ENCODE results near the gene LTK.

LTK gene

DNA sequence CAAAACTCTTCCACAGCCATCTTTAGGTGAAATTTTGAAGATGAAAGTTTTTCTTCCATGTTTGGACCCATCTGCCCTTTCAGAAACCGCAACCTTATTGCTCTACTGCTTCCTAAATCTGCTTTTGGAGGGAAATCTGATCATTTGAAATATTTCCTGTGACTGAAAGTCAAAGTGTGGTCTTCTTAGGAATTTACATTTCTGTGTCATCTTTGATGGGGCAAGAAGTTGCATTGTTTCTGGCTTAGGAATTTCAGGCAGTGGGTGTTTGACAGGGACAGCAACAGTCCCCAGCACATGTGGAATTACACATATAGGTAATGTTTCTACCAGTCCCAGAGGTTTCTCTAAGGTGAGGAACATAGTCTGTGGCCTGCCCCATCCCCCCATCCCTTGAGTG, 40.1 kb upstream of the LTK start:
- H3K9me3 ChIP-seq (ENCODE audit: low read length): no peaks in the 10 kb centered on the region
- H3K9ac ChIP-seq (ENCODE audit: low read length): no peak overlapping the region
- H3K36me3 ChIP-seq (ENCODE audit: insufficient read depth, low read length): no peaks in the 10 kb centered on the region
- no peaks in the 10 kb centered on the region for H3K27me3 ChIP-seq (ENCODE audit: insufficient read depth, low read length)
- H2AFZ ChIP-seq (ENCODE audit: low read length): no peak overlapping the region
- TF ChIP-seq, protein P1, sequence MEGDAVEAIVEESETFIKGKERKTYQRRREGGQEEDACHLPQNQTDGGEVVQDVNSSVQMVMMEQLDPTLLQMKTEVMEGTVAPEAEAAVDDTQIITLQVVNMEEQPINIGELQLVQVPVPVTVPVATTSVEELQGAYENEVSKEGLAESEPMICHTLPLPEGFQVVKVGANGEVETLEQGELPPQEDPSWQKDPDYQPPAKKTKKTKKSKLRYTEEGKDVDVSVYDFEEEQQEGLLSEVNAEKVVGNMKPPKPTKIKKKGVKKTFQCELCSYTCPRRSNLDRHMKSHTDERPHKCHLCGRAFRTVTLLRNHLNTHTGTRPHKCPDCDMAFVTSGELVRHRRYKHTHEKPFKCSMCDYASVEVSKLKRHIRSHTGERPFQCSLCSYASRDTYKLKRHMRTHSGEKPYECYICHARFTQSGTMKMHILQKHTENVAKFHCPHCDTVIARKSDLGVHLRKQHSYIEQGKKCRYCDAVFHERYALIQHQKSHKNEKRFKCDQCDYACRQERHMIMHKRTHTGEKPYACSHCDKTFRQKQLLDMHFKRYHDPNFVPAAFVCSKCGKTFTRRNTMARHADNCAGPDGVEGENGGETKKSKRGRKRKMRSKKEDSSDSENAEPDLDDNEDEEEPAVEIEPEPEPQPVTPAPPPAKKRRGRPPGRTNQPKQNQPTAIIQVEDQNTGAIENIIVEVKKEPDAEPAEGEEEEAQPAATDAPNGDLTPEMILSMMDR (IDR thresholded peaks at IDR 0.05; ENCODE audit: low read length): no peak
- TF ChIP-seq EZH2 (IDR thresholded peaks at IDR 0.05; ENCODE audit: borderline replicate concordance, low read length): no peak
- H3K4me2 ChIP-seq (ENCODE audit: low read length): no peak overlapping the region
- H4K20me1 ChIP-seq (ENCODE audit: insufficient read depth, low read length): no peaks in the 10 kb centered on the region
- no peaks in the 10 kb centered on the region for H3K9me2 ChIP-seq (ENCODE audit: low read depth, low read length)
- H3K4me1 ChIP-seq (ENCODE audit: insufficient read depth, low read length, severe bottlenecking): peaks cover 21% of the 10 kb centered on the region
- no peaks in the 10 kb centered on the region for H3F3A ChIP-seq (ENCODE audit: insufficient read depth, low read length)
- H3K79me2 ChIP-seq (ENCODE audit: insufficient read depth, low read length): no peaks in the 10 kb centered on the region
- no peak overlapping the region for H3K27ac ChIP-seq (ENCODE audit: low read depth, low read length, poor library complexity, severe bottlenecking)
- H3K4me3 ChIP-seq (ENCODE audit: low read depth, low read length, poor library complexity, severe bottlenecking): no peak overlapping the region

DNA sequence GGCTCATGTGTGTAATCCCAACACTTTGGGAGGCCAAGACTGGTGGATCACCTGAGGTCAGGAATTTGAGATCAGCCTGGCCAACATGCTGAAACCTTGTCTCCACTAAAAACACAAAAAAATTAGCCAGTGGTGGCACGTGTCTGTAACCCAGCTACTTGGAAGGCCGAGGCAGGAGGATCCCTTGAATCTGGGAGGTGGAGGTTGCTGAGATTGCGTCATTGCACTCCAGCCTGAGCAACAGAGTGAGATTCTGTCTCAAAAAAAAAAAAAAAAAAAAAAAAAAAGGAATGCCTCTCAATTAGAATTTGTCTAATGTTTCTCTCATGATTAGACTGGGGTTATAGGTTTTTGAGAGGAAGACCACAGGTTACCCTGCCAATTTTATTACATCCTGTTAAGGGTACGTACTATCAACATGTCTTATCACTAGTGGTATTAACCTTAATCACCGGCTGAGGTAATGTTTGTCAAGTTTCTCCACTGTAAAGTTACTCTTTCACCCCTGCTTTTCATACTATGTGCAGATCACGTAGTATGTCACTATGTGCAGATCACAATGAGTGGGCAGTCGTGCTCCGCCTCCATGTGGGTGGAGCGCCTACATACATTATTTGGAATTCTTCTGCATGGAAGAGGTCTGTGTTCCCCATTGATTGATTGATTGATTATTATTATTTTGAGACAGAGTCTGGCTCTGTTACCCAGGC, 36.6 kb upstream of the LTK start:
- Histone ChIP-seq H3K9me2 (ENCODE audit: low read depth, low read length) (no peaks in the 10 kb centered on the region), H3F3A (ENCODE audit: insufficient read depth, low read length) (no peaks in the 10 kb centered on the region), H4K20me1 (ENCODE audit: insufficient read depth, low read length) (no peaks in the 10 kb centered on the region), H3K9me3 (ENCODE audit: low read length) (no peaks in the 10 kb centered on the region), H3K36me3 (ENCODE audit: insufficient read depth, low read length) (no peaks in the 10 kb centered on the region), H2AFZ (ENCODE audit: low read length) (no peak overlapping the region), H3K27me3 (ENCODE audit: insufficient read depth, low read length) (no peaks in the 10 kb centered on the region), H3K4me1 (ENCODE audit: insufficient read depth, low read length, severe bottlenecking) (no peaks in the 10 kb centered on the region), H3K4me3 (ENCODE audit: low read depth, low read length, poor library complexity, severe bottlenecking) (no peak overlapping the region), H3K79me2 (ENCODE audit: insufficient read depth, low read length) (no peaks in the 10 kb centered on the region), H3K27ac (ENCODE audit: low read depth, low read length, poor library complexity, severe bottlenecking) (no peak overlapping the region), H3K9ac (ENCODE audit: low read length) (no peak overlapping the region), H3K4me2 (ENCODE audit: low read length) (no peak overlapping the region)
- TF ChIP-seq EZH2 (IDR thresholded peaks at IDR 0.05; ENCODE audit: borderline replicate concordance, low read length): no peak
- TF ChIP-seq, protein P1 (IDR thresholded peaks at IDR 0.05; ENCODE audit: low read length): no peak

- Histone ChIP-seq H3K4me1 (ENCODE audit: insufficient read depth, low read length, severe bottlenecking) (peaks cover 14% of the 10 kb centered on the region), H2AFZ (ENCODE audit: low read length) (no peak overlapping the region), H3K4me3 (ENCODE audit: low read depth, low read length, poor library complexity, severe bottlenecking) (no peak overlapping the region), H3K9me3 (ENCODE audit: low read length) (no peaks in the 10 kb centered on the region), H3K36me3 (ENCODE audit: insufficient read depth, low read length) (no peaks in the 10 kb centered on the region), H3K79me2 (ENCODE audit: insufficient read depth, low read length) (0 out of 2 replicates have a peak, but pooled peaks cover 3% of the 10 kb centered on the region), H3F3A (ENCODE audit: insufficient read depth, low read length) (no peaks in the 10 kb centered on the region), H3K9me2 (ENCODE audit: low read depth, low read length) (no peaks in the 10 kb centered on the region), H3K9ac (ENCODE audit: low read length) (no peak overlapping the region), H3K4me2 (ENCODE audit: low read length) (no peak overlapping the region), H3K27ac (ENCODE audit: low read depth, low read length, poor library complexity, severe bottlenecking) (no peak overlapping the region), H4K20me1 (ENCODE audit: insufficient read depth, low read length) (no peaks in the 10 kb centered on the region), H3K27me3 (ENCODE audit: insufficient read depth, low read length) (no peaks in the 10 kb centered on the region)
- TF ChIP-seq, protein P1 (IDR thresholded peaks at IDR 0.05; ENCODE audit: low read length): no peak
- no peak for TF ChIP-seq EZH2 (IDR thresholded peaks at IDR 0.05; ENCODE audit: borderline replicate concordance, low read length)
These were observed 33.5 kb upstream of the LTK start for GRCh38 chr15:41546851-41547786.
